Left ventricle myocardium inferior (tissue), 1 donor: ENCODE data around the gene SLC25A51. TPM values are rescaled to one million over a fixed set of nuclear protein-coding genes. Genes with fewer than 3 reads are reported as not detected.

Experiments used
- DNase-seq: peaks from one replicate; pipeline ENCODE4 v3.0.0-alpha.2; 2020
- H3K27ac ChIP-seq: fragments of 200-600 bp; replicated peaks from 2 replicates; pipeline ENCODE4 v1.8.0; 2021
- H3K27me3 ChIP-seq: fragments of 200-600 bp; 2 replicates; pipeline ENCODE4 v1.8.0; 2021; ENCODE audit warnings: low read depth
- H3K36me3 ChIP-seq: fragments of 200-600 bp; 2 replicates; pipeline ENCODE4 v1.8.0; 2021
- H3K4me1 ChIP-seq: fragments of 200-600 bp; 2 replicates; pipeline ENCODE4 v1.8.0; 2021
- H3K4me3 ChIP-seq: fragments of 200-600 bp; 2 replicates; pipeline ENCODE4 v1.8.0; 2021; ENCODE audit warnings: mild to moderate bottlenecking, moderate library complexity
- H3K9me3 ChIP-seq: fragments of 200-600 bp; replicated peaks from 2 replicates; pipeline ENCODE4 v1.8.0; 2021
- intact Hi-C: fragments of 100-400 bp; cut with micrococcal nuclease; formaldehyde crosslinking; loops from one replicate; pipeline ENCODE4 v1.11.0; 2022
- total RNA-seq: library from RNA; stranded (reverse); fragmentation: NEBNext Ultra II Directional; extraction: Animal tissue kit (Norgen Biotek cat#: 25700); gene quantifications from one replicate; pipeline ENCODE4 v1.2.1, GENCODE V29; 2021
- TF ChIP-seq, protein P1 (sequence below): fragments of 200-600 bp; IDR thresholded peaks from 2 replicates; pipeline ENCODE4 v1.8.0; 2021; ENCODE audit warnings: antibody characterized with exemption, mild to moderate bottlenecking, borderline replicate concordance
- donor health status: DM: no; HTN: yes; CAD: no; lungs with severe emphysema.

SLC25A51 gene
- total RNA-seq, 1 donor from 2014 or later, result 21.4 TPM

GRCh38 chr9:37921168-37921510, 17.2 kb upstream of the SLC25A51 start:
- H3K4me3 ChIP-seq, result no peak overlapping the region
- H3K27me3 ChIP-seq, result no peaks in the 10 kb centered on the region
- H3K4me1 ChIP-seq, result peaks cover 44% of the 10 kb centered on the region
- H3K27ac ChIP-seq, result no peak overlapping the region
- DNase-seq, result no peak
- H3K36me3 ChIP-seq, result peaks cover 12% of the 10 kb centered on the region
- intact Hi-C loops, result no loop called here
- H3K9me3 ChIP-seq, result no peaks in the 10 kb centered on the region
- TF ChIP-seq, protein P1, sequence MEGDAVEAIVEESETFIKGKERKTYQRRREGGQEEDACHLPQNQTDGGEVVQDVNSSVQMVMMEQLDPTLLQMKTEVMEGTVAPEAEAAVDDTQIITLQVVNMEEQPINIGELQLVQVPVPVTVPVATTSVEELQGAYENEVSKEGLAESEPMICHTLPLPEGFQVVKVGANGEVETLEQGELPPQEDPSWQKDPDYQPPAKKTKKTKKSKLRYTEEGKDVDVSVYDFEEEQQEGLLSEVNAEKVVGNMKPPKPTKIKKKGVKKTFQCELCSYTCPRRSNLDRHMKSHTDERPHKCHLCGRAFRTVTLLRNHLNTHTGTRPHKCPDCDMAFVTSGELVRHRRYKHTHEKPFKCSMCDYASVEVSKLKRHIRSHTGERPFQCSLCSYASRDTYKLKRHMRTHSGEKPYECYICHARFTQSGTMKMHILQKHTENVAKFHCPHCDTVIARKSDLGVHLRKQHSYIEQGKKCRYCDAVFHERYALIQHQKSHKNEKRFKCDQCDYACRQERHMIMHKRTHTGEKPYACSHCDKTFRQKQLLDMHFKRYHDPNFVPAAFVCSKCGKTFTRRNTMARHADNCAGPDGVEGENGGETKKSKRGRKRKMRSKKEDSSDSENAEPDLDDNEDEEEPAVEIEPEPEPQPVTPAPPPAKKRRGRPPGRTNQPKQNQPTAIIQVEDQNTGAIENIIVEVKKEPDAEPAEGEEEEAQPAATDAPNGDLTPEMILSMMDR, result no peak

DNA sequence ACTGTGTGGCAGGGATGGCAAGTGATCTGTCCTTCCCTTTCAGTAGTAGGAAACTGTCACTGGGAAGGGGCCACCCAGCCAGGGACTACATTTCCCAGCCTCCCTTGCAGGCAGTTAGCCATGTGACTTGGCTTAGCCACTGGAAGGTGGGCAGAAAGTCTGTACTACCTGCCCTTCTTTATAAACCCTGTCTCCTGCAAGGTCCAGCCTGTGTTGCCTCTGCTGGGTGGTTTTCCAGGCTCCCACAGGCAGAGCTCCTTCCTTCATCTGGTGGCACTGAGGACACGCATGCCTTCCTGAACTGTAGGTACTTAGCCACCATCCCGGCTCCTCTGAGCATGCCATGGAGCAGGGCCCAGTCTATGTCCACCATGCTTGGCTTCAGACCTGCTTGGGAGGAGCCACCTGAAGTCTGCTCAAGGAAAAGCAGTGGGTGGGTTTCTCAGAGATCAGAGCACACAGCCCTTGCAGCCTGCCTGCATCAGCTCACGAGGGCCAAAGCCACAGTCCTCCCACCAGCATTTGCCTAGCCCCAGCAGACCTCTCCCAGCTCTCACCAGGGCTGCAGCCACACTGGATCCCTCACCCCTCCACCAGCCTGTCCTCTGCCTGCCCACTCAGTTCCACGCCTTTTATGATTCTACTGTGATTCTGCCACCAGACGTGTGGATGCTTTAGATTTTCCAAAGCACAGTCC, 16.7 kb upstream of the SLC25A51 start:
- no peak for DNase-seq
- H3K4me1 ChIP-seq, result peaks cover 50% of the 10 kb centered on the region
- H3K27ac ChIP-seq, result no peak overlapping the region
- TF ChIP-seq, protein P1, result no peak
- no peaks in the 10 kb centered on the region for H3K9me3 ChIP-seq
- H3K36me3 ChIP-seq, result peaks cover 12% of the 10 kb centered on the region
- H3K27me3 ChIP-seq, result no peaks in the 10 kb centered on the region
- H3K4me3 ChIP-seq, result no peak overlapping the region
- intact Hi-C loops, result no loop called here

DNA sequence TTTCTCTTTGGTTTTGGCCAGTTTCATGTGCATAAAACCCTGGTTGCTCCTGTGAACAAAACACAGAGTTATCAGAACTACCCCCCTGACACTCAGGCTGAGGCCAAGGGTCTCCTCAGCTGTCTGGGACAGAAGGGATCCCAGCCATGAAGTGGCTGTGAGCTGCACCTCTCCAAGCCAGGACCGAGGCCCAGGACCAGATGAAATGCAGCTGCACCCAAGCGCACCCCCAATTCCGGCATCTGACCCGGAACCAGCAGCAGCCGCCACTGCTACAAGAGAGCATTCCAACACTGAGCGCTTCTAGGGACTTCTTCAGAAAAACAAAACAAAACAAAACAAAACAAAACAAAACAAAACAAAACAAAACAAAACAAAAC, 16.0 kb upstream of the SLC25A51 start:
- TF ChIP-seq, protein P1, result no peak
- Histone ChIP-seq H3K4me3 (no peak overlapping the region), H3K27me3 (no peaks in the 10 kb centered on the region), H3K9me3 (no peaks in the 10 kb centered on the region), H3K27ac (no peak overlapping the region), H3K36me3 (peaks cover 12% of the 10 kb centered on the region), H3K4me1 (peaks cover 56% of the 10 kb centered on the region)
- intact Hi-C loops, result no loop called here
- DNase-seq, result no peak

DNA sequence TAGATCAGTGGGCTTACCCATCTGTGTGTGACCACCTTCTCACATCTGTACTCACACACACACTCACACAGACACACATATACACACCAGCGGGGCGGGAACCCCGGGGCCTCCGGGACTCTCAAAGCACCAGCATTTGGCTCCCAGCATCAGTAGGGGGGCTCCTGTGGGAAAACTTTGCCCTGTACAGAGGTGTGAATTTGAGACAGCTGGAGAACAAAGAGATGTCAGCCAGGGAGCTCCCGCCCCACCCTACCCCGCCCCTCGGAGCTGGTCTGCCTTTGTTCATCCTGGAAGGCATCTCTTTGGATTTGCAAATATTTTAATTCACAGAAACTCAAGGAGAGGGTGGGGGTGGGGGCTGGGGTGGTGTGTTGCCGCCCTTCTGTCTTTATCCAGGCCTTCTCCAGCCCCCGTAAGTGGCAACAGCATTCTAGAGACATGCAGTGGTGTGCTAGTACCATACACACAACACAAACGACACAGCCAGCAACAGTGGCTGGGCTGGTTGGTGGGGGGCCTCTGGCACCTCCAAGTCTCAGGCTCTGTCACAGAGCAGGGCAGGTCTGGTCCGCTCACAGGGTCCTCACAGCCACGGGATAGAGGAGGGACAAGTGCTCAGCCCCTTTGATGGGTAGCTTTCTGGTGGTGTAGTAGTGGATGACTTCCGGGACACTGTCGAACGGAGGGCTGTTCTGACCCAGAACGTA, 15.5 kb upstream of the SLC25A51 start:
- intact Hi-C loops, result no loop called here
- DNase-seq, result no peak
- TF ChIP-seq, protein P1, result no peak
- no peaks in the 10 kb centered on the region for H3K9me3 ChIP-seq
- no peak overlapping the region for H3K27ac ChIP-seq
- peaks cover 12% of the 10 kb centered on the region for H3K36me3 ChIP-seq
- H3K4me3 ChIP-seq, result no peak overlapping the region
- peaks cover 62% of the 10 kb centered on the region for H3K4me1 ChIP-seq
- no peaks in the 10 kb centered on the region for H3K27me3 ChIP-seq

DNA sequence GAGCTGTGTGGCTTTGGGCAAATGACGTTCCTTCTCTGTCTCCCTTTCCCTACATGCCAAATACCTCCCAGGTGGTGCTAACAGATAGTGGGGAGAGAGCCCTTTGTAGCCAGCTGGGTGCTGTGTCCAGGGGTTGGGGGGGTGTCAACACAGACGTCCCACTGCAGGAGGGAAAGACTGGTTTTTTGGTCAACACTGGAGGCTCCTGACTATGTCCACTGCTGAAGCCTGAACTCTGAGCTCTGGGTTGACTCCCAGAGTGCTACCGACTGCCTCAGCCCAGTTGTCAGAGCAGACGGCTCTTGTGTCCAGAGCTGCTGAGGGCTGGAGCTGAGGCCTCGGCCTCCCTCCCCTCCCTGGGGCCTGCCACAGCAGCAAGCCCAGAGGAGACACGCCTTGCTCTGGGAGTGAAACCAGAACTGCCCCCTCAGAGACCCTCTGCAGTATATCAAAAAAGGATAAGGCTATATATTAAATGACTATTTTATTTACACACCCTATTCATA, 14.8 kb upstream of the SLC25A51 start:
- Histone ChIP-seq H3K27ac (peak overlapping the region; percentile 87), H3K36me3 (peaks cover 12% of the 10 kb centered on the region), H3K27me3 (no peaks in the 10 kb centered on the region), H3K4me1 (peaks cover 69% of the 10 kb centered on the region), H3K4me3 (no peak overlapping the region), H3K9me3 (no peaks in the 10 kb centered on the region)
- TF ChIP-seq, protein P1, result no peak
- intact Hi-C loops, result no loop called here
- no peak for DNase-seq
